Eye (tissue), 1 donor: ENCODE results near the gene SGMS2.

Experiments
- DNase-seq: peaks from one replicate; pipeline ENCODE4 v3.0.0-alpha.2; 2015

SGMS2 gene

GRCh38 chr4:107831140-107831539 is 6.4 kb downstream of the SGMS2 start:
- DNase-seq = no peak

DNA sequence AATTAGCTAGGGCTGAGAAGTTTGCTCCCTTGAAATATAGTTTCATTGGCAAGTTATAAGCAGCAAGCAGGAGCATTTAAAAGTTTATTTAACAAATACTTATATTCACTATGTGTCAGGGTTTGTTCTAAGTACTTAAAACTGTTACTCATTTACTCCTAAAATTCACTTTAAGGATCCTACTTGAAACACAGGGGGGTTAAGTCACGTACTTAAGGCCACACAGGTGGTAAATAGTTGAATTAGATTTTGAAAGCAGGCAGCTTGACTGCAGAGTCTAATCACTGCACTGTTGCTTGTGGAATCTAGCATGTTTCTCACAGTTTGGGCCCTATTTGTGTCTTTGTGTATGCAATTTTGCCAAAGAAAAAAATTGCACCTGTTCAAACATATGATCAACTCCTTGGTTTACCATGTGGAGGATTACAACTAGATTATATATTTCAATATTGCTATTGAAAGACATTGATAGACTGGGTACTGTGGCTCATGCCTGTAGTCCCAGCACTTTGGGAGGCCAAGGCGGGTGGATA is 7.6 kb downstream of the SGMS2 start:
- DNase-seq = no peak

- no peak for DNase-seq
Observed at GRCh38 chr4:107834241-107834794, 9.6 kb downstream of the SGMS2 start.

GRCh38 chr4:107835406-107835805 is 10.7 kb downstream of the SGMS2 start:
- no peak for DNase-seq

- DNase-seq = no peak
Observed at GRCh38 chr4:107837317-107837716, 12.6 kb downstream of the SGMS2 start.

- DNase-seq = no peak
Observed at GRCh38 chr4:107837776-107838618, 13.3 kb downstream of the SGMS2 start.

DNA sequence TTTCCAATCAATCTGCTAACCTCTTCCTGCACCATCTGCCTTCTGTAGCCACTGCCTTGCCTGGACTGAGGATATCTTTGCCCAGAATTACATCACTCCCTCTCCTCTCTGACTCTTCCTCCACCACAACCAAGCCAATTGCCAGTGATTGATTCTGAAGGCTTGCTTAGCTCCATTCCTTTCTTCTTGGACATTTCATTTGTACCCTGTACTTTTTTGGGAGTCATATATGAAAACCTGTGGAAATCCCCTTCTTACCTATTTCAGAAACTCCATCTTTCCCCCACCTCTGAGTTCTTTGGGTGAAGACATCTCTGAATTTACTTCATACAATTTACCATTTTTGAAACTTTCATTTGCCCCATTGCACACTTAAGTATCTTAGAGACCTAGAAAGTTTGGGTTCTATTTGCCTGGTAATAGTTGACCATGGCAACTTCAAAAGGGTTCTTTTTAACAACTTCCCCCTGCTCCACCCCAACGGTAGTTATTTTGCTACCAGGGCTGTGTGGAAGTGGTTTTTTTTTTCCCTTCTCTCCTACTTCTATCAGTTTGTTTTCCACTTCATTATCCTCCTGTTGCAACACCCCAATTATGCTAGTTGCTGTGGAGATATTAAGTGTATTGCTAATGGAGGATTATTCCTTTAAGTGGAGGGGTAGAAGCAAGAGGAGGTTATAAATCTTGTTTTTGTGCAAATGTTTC is 14.3 kb downstream of the SGMS2 start:
- no peak for DNase-seq

DNA sequence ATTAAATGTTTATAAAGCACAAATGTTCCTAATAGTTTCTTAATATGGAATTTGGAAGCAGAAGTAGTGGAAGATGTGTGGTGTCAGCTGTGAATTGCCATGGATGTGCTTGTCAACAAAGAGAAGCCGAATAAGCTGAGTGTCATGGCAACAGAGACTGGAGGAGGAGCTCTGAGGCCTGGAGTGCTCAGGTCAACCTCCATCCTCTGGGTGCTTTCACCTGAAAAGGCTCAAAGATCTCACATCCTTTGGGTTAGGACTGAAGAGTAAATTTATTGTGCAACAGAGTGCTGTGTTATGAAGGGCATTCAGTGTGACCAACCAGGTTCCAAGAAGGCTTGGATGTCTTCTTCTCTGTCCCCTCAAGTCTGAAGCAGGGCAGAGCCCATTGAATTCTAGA is 18.7 kb downstream of the SGMS2 start:
- no peak for DNase-seq

GRCh38 chr4:107845681-107846080 is 20.9 kb downstream of the SGMS2 start:
- DNase-seq = no peak

GRCh38 chr4:107850438-107850837 is 25.7 kb downstream of the SGMS2 start:
- no peak for DNase-seq

GRCh38 chr4:107853444-107854355 is 29.0 kb downstream of the SGMS2 start:
- DNase-seq = no peak

DNA sequence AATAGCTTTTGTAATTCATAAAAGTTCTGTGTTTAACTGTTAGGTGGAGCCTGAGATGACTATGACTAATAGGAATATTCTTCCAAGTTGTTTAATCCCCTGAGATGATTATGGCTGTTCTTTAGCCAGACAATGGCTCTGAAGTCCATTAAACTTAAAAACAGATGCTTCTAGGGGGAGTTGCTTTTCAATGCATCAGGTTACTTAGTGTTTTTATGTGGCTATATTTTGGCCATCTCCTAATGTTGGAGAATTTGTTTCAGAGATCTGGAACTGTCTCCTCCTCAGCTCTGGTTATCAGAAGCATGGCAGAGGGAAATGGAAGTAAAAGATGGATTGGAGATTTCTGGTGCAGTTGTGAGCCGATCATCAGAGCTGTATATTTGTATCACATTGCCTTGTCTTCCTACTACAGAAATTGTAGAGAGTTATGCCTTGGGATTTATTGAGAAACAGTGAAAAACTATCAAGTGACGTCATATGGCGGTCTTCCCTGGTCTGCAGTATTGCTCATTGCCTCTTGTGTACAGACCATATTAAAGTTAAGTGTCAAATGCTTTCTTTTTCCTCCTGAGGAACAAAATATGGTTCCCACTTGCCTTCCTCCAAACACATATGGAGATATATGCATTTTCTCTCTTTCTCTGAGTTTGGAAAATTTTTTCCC is 29.8 kb downstream of the SGMS2 start:
- DNase-seq = no peak

DNA sequence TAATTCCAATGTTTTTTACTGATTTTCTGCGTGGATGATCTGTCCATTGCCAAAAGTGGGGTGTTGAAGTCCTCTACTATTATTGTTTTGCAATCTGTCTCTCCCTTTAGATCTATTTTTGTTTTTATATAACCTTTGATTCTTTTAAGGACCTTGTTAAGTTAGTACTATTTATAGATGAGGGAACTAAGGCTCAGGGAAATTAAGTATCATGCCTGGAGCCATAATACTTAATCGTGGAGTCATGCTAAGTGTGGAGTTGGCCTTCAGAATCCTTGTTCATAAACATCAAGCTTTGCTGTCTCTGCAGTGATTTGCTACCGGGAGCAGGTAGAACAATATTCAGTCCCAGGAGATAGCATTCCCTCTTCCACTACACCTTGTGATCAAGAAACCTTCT is 31.0 kb downstream of the SGMS2 start:
- DNase-seq = no peak

DNA sequence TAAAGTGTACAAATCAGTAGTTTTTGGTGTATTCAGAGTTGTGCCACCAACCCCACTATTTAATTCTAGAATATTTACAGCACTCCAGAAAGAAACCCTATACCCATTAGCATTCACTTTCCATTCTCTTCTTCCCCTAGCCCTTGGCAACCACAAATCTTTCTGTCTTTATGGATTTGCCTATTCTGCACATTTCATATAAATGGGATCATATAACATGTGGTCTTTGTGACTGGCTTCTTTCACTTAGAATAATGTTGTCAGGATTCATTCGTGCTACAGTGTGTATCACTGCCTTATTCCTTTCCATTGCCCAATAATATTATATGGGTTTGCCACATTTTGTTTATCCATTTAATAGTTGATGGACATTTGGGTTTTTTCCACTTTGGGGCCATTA is 32.2 kb downstream of the SGMS2 start:
- no peak for DNase-seq

DNA sequence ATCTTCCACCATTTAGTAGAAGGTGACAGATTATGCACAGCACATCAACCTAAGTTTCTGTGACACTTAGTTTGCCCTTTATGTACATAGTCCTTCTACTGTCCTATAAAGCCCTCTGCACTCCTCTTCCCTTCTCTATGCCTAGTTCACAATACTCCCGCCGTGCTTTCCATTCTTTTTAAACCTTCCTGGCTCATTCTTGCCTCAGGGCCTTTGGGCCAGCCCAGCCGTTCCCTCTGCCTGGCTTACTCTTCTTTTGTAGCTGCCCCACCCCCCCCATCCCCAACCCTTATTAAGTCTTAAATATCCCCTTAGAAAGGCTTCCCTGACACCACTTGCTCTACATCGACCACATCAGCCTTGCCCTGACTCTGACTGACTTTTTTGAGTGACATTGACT is 33.0 kb downstream of the SGMS2 start:
- no peak for DNase-seq

GRCh38 chr4:107858158-107858742 is 33.5 kb downstream of the SGMS2 start:
- no peak for DNase-seq

GRCh38 chr4:107862658-107863057 is 37.9 kb downstream of the SGMS2 start:
- no peak for DNase-seq

- no peak for DNase-seq
Observed at GRCh38 chr4:107863416-107863815, 38.7 kb downstream of the SGMS2 start.

DNA sequence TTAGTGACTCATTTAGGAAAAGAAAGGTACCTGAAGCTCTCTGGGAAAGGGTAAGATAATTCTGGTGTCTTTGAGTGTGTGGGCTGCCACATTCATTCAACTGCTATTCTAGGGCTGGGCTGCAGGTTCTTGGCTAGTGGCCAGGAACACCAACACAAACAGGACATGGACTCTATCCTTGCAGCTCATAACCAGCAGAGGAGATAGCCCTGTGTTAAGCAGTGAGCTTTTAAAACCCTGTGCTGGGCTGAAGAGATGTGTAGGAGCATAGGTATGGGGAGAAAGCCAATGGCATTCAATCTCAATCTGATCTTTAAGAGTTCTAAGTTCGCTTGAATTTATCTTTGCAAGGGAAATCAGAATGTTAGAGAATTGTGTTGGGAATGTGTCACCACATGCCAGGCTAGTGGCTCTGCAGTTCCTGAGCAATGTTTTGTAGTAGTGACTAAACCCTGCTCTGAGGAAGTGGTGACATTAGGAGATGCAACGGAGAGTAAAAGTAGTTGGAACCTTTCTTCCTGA is 39.2 kb downstream of the SGMS2 start:
- no peak for DNase-seq

- no peak for DNase-seq
Observed at GRCh38 chr4:107866726-107867125, 42.0 kb downstream of the SGMS2 start.

DNA sequence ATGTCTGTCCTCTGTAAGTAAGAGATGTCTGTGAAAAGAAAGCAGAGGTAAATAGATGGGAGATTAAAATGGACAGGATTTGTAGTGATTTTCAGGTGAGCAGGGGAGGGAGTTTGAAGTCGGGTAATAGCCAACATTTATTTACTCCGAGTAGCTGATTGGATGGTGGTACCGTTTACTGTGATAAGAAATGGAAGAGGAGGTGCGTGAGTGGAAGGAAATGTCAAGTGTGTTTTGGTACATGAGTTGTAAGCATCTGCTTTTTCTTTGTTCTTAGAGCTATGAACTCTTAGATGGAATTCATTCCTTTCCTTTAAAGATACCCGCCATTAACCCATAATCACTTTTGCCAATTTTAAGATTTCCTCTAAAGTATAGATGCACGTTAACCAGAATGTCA is 45.5 kb downstream of the SGMS2 start:
- no peak for DNase-seq
